B cell (primary cell): ENCODE results near the gene KLF11. TPM values are rescaled to one million over a fixed set of nuclear protein-coding genes. Genes with fewer than 3 reads are reported as not detected.

Experiments used
- ATAC-seq: fragments of 200-7000 bp; cut with Tn5 transposase; one replicate; pipeline ENCODE4 v1.10.0; 2021; ENCODE audit warnings: low read depth, mild to moderate bottlenecking, moderate number of reproducible peaks, moderate library complexity
- CTCF ChIA-PET: fragments of 350-600 bp; sonication (Branson Sonifier 250); formaldehyde crosslinking; loops from one replicate; lab custom pipeline; 2021; ENCODE audit warnings: antibody characterized with exemption, inconsistent platforms; lab: Charles Lee
- POLR2A ChIA-PET: fragments of 350-600 bp; sonication (Branson Sonifier 250); formaldehyde crosslinking; loops from one replicate; lab custom pipeline; 2021; ENCODE audit warnings: antibody characterized with exemption; lab: Charles Lee
- DNase-seq: peaks from one replicate; pipeline ENCODE4 v3.0.0; 2013
- H2AFZ ChIP-seq: 2 replicates; pipeline ENCODE4 v1.6.1; 2012; ENCODE audit warnings: mild to moderate bottlenecking, low read depth, low read length; ENCODE audit not compliant: insufficient read depth, poor library complexity, severe bottlenecking
- H3K27ac ChIP-seq, 2 donors: 1 replicate in 1 of 2; 2 replicates in 1 of 2; pipeline ENCODE4 v1.5.1; 2012 to 2013; ENCODE audit warnings: low read length in 2 of 2, mild to moderate bottlenecking in 2 of 2, moderate library complexity in 1 of 2
- H3K27me3 ChIP-seq, 4 experiments: fragments of 200-600 bp in 1 of 4; sonication (generic) in 1 of 4; replicated peaks in 1 of 4; 1 replicate in 2 of 4; 2 replicates in 2 of 4; pipeline versions ENCODE4 v1.6.1 to v1.7.0; 2013 to 2016; ENCODE audit warnings: low read length in 3 of 4, mild to moderate bottlenecking in 2 of 4, mixed read lengths in 1 of 4, moderate library complexity in 1 of 4; ENCODE audit not compliant: insufficient read depth in 4 of 4, control insufficient read depth in 3 of 4; ENCODE audit errors: control extremely low read depth in 1 of 4
- H3K36me3 ChIP-seq, 2 experiments: replicated peaks in 1 of 2; 1 replicate in 1 of 2; 2 replicates in 1 of 2; pipeline versions ENCODE4 v1.6.1 to v1.7.1; 2013; ENCODE audit warnings: low read length in 1 of 2; ENCODE audit not compliant: insufficient read depth in 2 of 2, control insufficient read depth in 1 of 2; ENCODE audit errors: control extremely low read depth in 1 of 2, extremely low read depth in 1 of 2
- H3K4me1 ChIP-seq, 2 donors: fragments of 200-600 bp in 1 of 2; sonication (generic) in 1 of 2; 1 replicate in 1 of 2; 2 replicates in 1 of 2; pipeline versions ENCODE4 v1.5.1 to v1.6.1; 2013 to 2017; ENCODE audit warnings: low read length in 2 of 2; ENCODE audit not compliant: control insufficient read depth in 2 of 2, insufficient read depth in 2 of 2
- H3K4me2 ChIP-seq: replicated peaks from 2 replicates; pipeline ENCODE3; 2012; ENCODE audit warnings: mild to moderate bottlenecking, low read depth, low read length; ENCODE audit not compliant: poor library complexity, severe bottlenecking
- H3K4me3 ChIP-seq, 5 experiments: fragments of 200-600 bp in 1 of 5; sonication (generic) in 1 of 5; 1 replicate in 3 of 5; 2 replicates in 2 of 5; pipeline versions ENCODE4 v1.5.1 to v1.7.0; 2011 to 2016; ENCODE audit warnings: low read length in 4 of 5, mild to moderate bottlenecking in 4 of 5, low read depth in 2 of 5, control low read depth in 1 of 5, moderate library complexity in 1 of 5; ENCODE audit not compliant: insufficient read depth in 1 of 5; ENCODE audit errors: control extremely low read depth in 1 of 5, extremely low read depth in 1 of 5
- H3K79me2 ChIP-seq: fragments of 200-600 bp; sonication (generic); one replicate; pipeline ENCODE4 v1.6.0; 2016; ENCODE audit warnings: low read length; ENCODE audit not compliant: control insufficient read depth, insufficient read depth
- H3K9ac ChIP-seq: fragments of 200-600 bp; sonication (generic); 2 replicates; pipeline ENCODE4 v1.6.1; 2017; ENCODE audit warnings: mild to moderate bottlenecking, low read length, moderate library complexity
- H3K9me3 ChIP-seq, 3 donors: one replicate each; pipeline versions ENCODE4 v1.6.1 to v1.7.1; 2013; ENCODE audit warnings: low read length in 2 of 3; ENCODE audit not compliant: control insufficient read depth in 2 of 3, insufficient read depth in 1 of 3; ENCODE audit errors: control extremely low read depth in 1 of 3
- H4K20me1 ChIP-seq: 2 replicates; pipeline ENCODE4 v1.6.0; 2012; ENCODE audit warnings: mild to moderate bottlenecking, low read length; ENCODE audit not compliant: insufficient read depth, control insufficient read depth, poor library complexity, severe bottlenecking
- H3K27ac Mint-ChIP-seq: one replicate; pipeline ENCODE4 v1.8.0; 2021; ENCODE audit warnings: mixed read lengths
- H3K27me3 Mint-ChIP-seq: one replicate; pipeline ENCODE4 v1.8.0; 2021; ENCODE audit warnings: mixed read lengths
- H3K4me1 Mint-ChIP-seq: one replicate; pipeline ENCODE4 v1.8.0; 2021; ENCODE audit warnings: mixed read lengths
- H3K4me3 Mint-ChIP-seq: one replicate; pipeline ENCODE4 v1.8.0; 2021; ENCODE audit warnings: mixed read lengths
- H3K9me3 Mint-ChIP-seq: one replicate; pipeline ENCODE4 v1.8.0; 2022; ENCODE audit warnings: mixed read lengths; ENCODE audit not compliant: insufficient read depth
- EZH2 ChIP-seq: IDR thresholded peaks from 2 replicates; pipeline ENCODE4 v1.6.1; 2012; ENCODE audit warnings: borderline replicate concordance, low read depth, mild to moderate bottlenecking, moderate library complexity, low read length; ENCODE audit not compliant: insufficient read depth, poor library complexity, severe bottlenecking
- WGBS: methylation state at CpG from one replicate; pipeline ENCODE4 v1.1.5; 2013; ENCODE audit warnings: missing lambda C conversion rate; ENCODE audit not compliant: insufficient coverage; 5-methylcytosine and 5-hydroxymethylcytosine counted together
- intact Hi-C: fragments of 100-400 bp; cut with micrococcal nuclease; formaldehyde crosslinking; loops from one replicate; pipeline ENCODE4 v1.10.0; 2022
- polyA plus RNA-seq: library from polyadenylated mRNA; depleted of rRNA; stranded (reverse); fragments of >200 nt; gene quantifications from 2 replicates; pipeline ENCODE4 v1.2.3, GENCODE V29; 2012
- total RNA-seq, 2 donors: library from RNA; stranded (reverse); fragments of 120-200 nt in 1 of 2; gene quantifications; 1 replicate in 1 of 2; 2 replicates in 1 of 2; pipeline versions ENCODE4 v1.2.3 to v1.2.4, GENCODE V29; 2013 to 2022
- TF ChIP-seq, protein P1 (sequence below): fragments of 200-600 bp; IDR thresholded peaks from one replicate; pipeline ENCODE4 v1.8.0; 2022; ENCODE audit warnings: antibody characterized with exemption, mild to moderate bottlenecking

Gene KLF11
- total and polyA plus RNA-seq, 2 donors (not counting 1 experiment from before 2014, with no cell fraction given), result 20.8 to 48.4 TPM

DNA sequence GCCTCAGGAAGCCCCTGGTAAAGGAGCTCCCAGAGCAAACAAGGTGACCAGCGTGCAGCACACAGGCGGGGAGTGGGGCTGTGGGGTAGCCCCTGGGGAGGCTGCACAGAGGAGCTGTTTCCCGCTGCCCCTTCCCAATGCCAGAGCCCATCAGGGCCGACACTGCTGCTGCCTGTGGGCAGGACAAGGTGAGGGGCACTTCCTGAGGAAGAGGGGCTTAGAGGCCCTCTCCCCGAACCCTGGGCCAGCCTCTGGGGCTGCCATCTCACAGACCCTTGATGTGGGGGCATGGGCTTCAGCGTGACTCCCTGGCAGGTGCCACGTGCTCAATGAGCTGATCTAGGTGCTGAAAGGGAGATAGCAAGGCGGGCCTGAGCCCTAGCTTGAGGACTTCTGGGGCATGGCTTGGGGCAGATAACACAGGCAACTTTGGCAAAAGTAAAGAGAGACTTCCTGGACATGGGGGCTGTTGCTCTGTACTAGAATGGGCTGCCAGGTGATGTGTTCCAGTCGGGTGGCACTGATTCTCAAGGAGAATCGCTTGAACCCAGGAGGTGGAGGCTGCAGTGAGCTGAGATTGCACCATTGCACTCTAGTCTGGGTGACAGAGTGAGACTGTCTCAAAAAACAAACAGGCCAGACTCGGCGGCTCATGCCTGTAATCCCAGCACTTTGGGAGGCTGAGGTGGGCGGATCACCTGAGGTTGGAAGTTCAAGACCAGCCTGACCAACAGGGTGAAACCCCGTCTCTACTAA is 9.9 kb upstream of the KLF11 start:
- Histone ChIP-seq H3K4me1 (peaks cover 54 to 74% of the 10 kb centered on the region in 2 donors), H3K27me3 (no peaks in the 10 kb centered on the region), H3K36me3 (no peaks in the 10 kb centered on the region), H2AFZ (no peak overlapping the region), H3K4me3 (no peak overlapping the region), H3K9me3 (no peaks in the 10 kb centered on the region), H3K9ac (no peak overlapping the region), H3K4me2 (no peak overlapping the region), H4K20me1 (no peaks in the 10 kb centered on the region), H3K27ac (no peak overlapping the region), H3K79me2 (peaks cover 9% of the 10 kb centered on the region)
- no peak overlapping the region for H3K4me3 Mint-ChIP-seq
- H3K27me3 Mint-ChIP-seq, result no peaks in the 10 kb centered on the region
- peaks cover 53% of the 10 kb centered on the region for H3K4me1 Mint-ChIP-seq
- POLR2A ChIA-PET, result no interaction called here
- no peak for TF ChIP-seq EZH2
- TF ChIP-seq, protein P1, sequence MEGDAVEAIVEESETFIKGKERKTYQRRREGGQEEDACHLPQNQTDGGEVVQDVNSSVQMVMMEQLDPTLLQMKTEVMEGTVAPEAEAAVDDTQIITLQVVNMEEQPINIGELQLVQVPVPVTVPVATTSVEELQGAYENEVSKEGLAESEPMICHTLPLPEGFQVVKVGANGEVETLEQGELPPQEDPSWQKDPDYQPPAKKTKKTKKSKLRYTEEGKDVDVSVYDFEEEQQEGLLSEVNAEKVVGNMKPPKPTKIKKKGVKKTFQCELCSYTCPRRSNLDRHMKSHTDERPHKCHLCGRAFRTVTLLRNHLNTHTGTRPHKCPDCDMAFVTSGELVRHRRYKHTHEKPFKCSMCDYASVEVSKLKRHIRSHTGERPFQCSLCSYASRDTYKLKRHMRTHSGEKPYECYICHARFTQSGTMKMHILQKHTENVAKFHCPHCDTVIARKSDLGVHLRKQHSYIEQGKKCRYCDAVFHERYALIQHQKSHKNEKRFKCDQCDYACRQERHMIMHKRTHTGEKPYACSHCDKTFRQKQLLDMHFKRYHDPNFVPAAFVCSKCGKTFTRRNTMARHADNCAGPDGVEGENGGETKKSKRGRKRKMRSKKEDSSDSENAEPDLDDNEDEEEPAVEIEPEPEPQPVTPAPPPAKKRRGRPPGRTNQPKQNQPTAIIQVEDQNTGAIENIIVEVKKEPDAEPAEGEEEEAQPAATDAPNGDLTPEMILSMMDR, result no peak
- intact Hi-C loops, result no loop called here
- H3K27ac Mint-ChIP-seq, result peak overlapping the region; percentile 61
- CTCF ChIA-PET, result interaction anchor here (1.4 kb wide), 2 partner anchors 49 to 418 kb away, joined by 3 to 4 read pairs; no protein-coding TSS in a partner anchor
- DNase-seq, result no peak
- no peak for ATAC-seq
- WGBS, result 88% methylated on average over 9 of the region's 14 CpGs
- no peaks in the 10 kb centered on the region for H3K9me3 Mint-ChIP-seq
